Smooth muscle cell (in vitro differentiated cells): ENCODE measurements around the gene PTPRN. TPM values are rescaled to one million over a fixed set of nuclear protein-coding genes. Genes with fewer than 3 reads are reported as not detected.
A peak's percentile ranks its signal among the peaks of the same experiment; 100 is the strongest.

Experiments used
- DNase-seq: peaks from one replicate; lab custom pipeline; 2025; ENCODE audit not compliant: unreplicated experiment; lab: John Stamatoyannopoulos, UW
- H2AFZ ChIP-seq: fragments of 200-600 bp; sonication (generic); 2 replicates; pipeline ENCODE4 v1.6.0; 2016; ENCODE audit warnings: antibody characterized with exemption, low read depth, mild to moderate bottlenecking
- H3F3A ChIP-seq: fragments of 200-600 bp; sonication (generic); 2 replicates; pipeline ENCODE4 v1.6.0; 2017; ENCODE audit warnings: antibody characterized with exemption, low read depth
- H3K27ac ChIP-seq: fragments of 200-600 bp; sonication (generic); 2 replicates; pipeline ENCODE4 v1.5.1; 2016; ENCODE audit warnings: low read depth, mild to moderate bottlenecking
- H3K27me3 ChIP-seq: fragments of 200-600 bp; sonication (generic); 2 replicates; pipeline ENCODE4 v1.6.1; 2016; ENCODE audit warnings: low read depth, mild to moderate bottlenecking
- H3K36me3 ChIP-seq: fragments of 200-600 bp; sonication (generic); 2 replicates; pipeline ENCODE4 v1.5.1; 2016; ENCODE audit warnings: low read depth
- H3K4me1 ChIP-seq: fragments of 200-600 bp; sonication (generic); 2 replicates; pipeline ENCODE4 v1.5.1; 2016; ENCODE audit warnings: low read depth
- H3K4me2 ChIP-seq: fragments of 200-600 bp; sonication (generic); 2 replicates; pipeline ENCODE4 v1.6.0; 2016; ENCODE audit warnings: mild to moderate bottlenecking
- H3K4me3 ChIP-seq: fragments of 200-600 bp; sonication (generic); 2 replicates; pipeline ENCODE4 v1.5.1; 2016; ENCODE audit warnings: mild to moderate bottlenecking
- H3K79me2 ChIP-seq: fragments of 200-600 bp; sonication (generic); 2 replicates; pipeline ENCODE4 v1.6.0; 2016; ENCODE audit warnings: low read depth, mild to moderate bottlenecking
- H3K9ac ChIP-seq: fragments of 200-600 bp; sonication (generic); 2 replicates; pipeline ENCODE4 v1.6.0; 2016; ENCODE audit warnings: low read depth
- H3K9me3 ChIP-seq: fragments of 200-600 bp; sonication (generic); replicated peaks from 2 replicates; pipeline ENCODE4 v1.5.1; 2016; ENCODE audit warnings: low read depth
- H4K20me1 ChIP-seq: fragments of 200-600 bp; sonication (generic); 2 replicates; pipeline ENCODE4 v1.6.0; 2016; ENCODE audit warnings: low read depth
- CTCF ChIP-seq: fragments of 200-600 bp; sonication (generic); IDR thresholded peaks from 2 replicates; pipeline ENCODE4 v1.5.1; 2017; ENCODE audit warnings: borderline replicate concordance, mild to moderate bottlenecking, antibody characterized with exemption; ENCODE audit not compliant: insufficient read depth, poor library complexity, severe bottlenecking
- WGBS: methylation state at CpG from one replicate; pipeline ENCODE4 v1.1.7; 2016; ENCODE audit warnings: low lambda C conversion rate; 5-methylcytosine and 5-hydroxymethylcytosine counted together
- polyA plus RNA-seq: library from polyadenylated mRNA; unstranded; fragments of >200 nt; fragmentation: Nextera tagmentation; extraction: Ambion mirVana; gene quantifications from 2 replicates; pipeline ENCODE4 v1.2.1, GENCODE V29; 2016
- total RNA-seq: library from RNA; depleted of rRNA; stranded (reverse); fragments of >200 nt; gene quantifications from 2 replicates; pipeline ENCODE4 v1.2.3, GENCODE V29; 2014

The PTPRN gene
- total and polyA plus RNA-seq, 2 experiments from 2014 or later = 10.7 to 36.4 TPM

GRCh38 chr2:219293736-219294231 is 15.4 kb downstream of the PTPRN start:
- no peaks in the 10 kb centered on the region for H3K36me3 ChIP-seq
- no peak overlapping the region for H3K4me3 ChIP-seq
- no peaks in the 10 kb centered on the region for H4K20me1 ChIP-seq
- H3K27ac ChIP-seq = no peak overlapping the region
- TF ChIP-seq CTCF = no peak
- no peaks in the 10 kb centered on the region for H3K79me2 ChIP-seq
- DNase-seq = no peak
- WGBS = 96% methylated on average over 5 of the region's 5 CpGs
- peak overlapping the region; percentile 93 for H2AFZ ChIP-seq
- H3K4me2 ChIP-seq = no peak overlapping the region
- no peaks in the 10 kb centered on the region for H3K4me1 ChIP-seq
- H3K9me3 ChIP-seq = no peaks in the 10 kb centered on the region
- no peak overlapping the region for H3K9ac ChIP-seq
- no peaks in the 10 kb centered on the region for H3K27me3 ChIP-seq
- H3F3A ChIP-seq = no peaks in the 10 kb centered on the region

GRCh38 chr2:219292616-219293015 is 16.6 kb downstream of the PTPRN start:
- 96% methylated on average over 9 of the region's 9 CpGs for WGBS

GRCh38 chr2:219291910-219292490 is 17.2 kb downstream of the PTPRN start:
- no peaks in the 10 kb centered on the region for H3F3A ChIP-seq
- no peak for DNase-seq
- H3K4me2 ChIP-seq = no peak overlapping the region
- no peak overlapping the region for H3K9ac ChIP-seq
- no peak for TF ChIP-seq CTCF
- H3K4me1 ChIP-seq = no peaks in the 10 kb centered on the region
- no peaks in the 10 kb centered on the region for H4K20me1 ChIP-seq
- no peak overlapping the region for H3K27ac ChIP-seq
- H3K27me3 ChIP-seq = no peaks in the 10 kb centered on the region
- no peaks in the 10 kb centered on the region for H3K9me3 ChIP-seq
- WGBS = 85% methylated on average over 4 of the region's 4 CpGs
- H3K79me2 ChIP-seq = no peaks in the 10 kb centered on the region
- H2AFZ ChIP-seq = no peak overlapping the region
- no peaks in the 10 kb centered on the region for H3K36me3 ChIP-seq
- H3K4me3 ChIP-seq = no peak overlapping the region

More at GRCh38 chr2:219292616-219293015, 16.6 kb downstream of the PTPRN start:
- Histone ChIP-seq H3K9ac (no peak overlapping the region), H3K4me2 (no peak overlapping the region), H3K9me3 (no peaks in the 10 kb centered on the region), H3K4me3 (no peak overlapping the region), H3K4me1 (no peaks in the 10 kb centered on the region), H3F3A (no peaks in the 10 kb centered on the region), H3K36me3 (no peaks in the 10 kb centered on the region), H2AFZ (no peak overlapping the region), H4K20me1 (no peaks in the 10 kb centered on the region), H3K27me3 (no peaks in the 10 kb centered on the region), H3K79me2 (no peaks in the 10 kb centered on the region), H3K27ac (no peak overlapping the region)
- no peak for TF ChIP-seq CTCF
- no peak for DNase-seq

GRCh38 chr2:219291394-219291793 is 17.8 kb downstream of the PTPRN start:
- Histone ChIP-seq H3K27me3 (no peaks in the 10 kb centered on the region), H3K27ac (no peak overlapping the region), H3K4me3 (no peak overlapping the region), H2AFZ (no peak overlapping the region), H3K4me2 (no peak overlapping the region), H3K36me3 (no peaks in the 10 kb centered on the region), H3K9me3 (no peaks in the 10 kb centered on the region), H3K79me2 (no peaks in the 10 kb centered on the region), H4K20me1 (no peaks in the 10 kb centered on the region), H3K9ac (no peak overlapping the region), H3F3A (no peaks in the 10 kb centered on the region), H3K4me1 (no peaks in the 10 kb centered on the region)
- WGBS = 90% methylated on average over 7 of the region's 7 CpGs
- DNase-seq = no peak
- TF ChIP-seq CTCF = no peak
